ENCODE data around the gene NFIX. TPM values are rescaled to one million over a fixed set of nuclear protein-coding genes. Genes with fewer than 3 reads are reported as not detected.
"Not testable (repeated sequence)": the region's sequence is repeated elsewhere in the genome, so short reads cannot be mapped to it uniquely, and the experiment has no call there.

The NFIX gene
- total RNA-seq (2014; rRNA removed; shearing (Covaris generic)): 0.03 and 0.07 TPM in 2 replicates

- Histone ChIP-seq H3K27me3 (ENCODE audit: control insufficient read depth, insufficient read depth, low read length) (peaks cover 64% of the 10 kb centered on the region), H3K36me3 (replicated peaks; ENCODE audit: control insufficient read depth, insufficient read depth, low read length) (no peaks in the 10 kb centered on the region), H3K4me3 (ENCODE audit: insufficient read depth, low read depth, low read length) (peak within 1 kb of the TSS; percentile 27)
- DNase-seq: no peak
These were observed at the start of gene NFIX for GRCh38 chr19:12994701-12995595. NFIX (plus strand) TSS chr19:12995475; CDS start chr19:12995838, 363 bp downstream.

DNA sequence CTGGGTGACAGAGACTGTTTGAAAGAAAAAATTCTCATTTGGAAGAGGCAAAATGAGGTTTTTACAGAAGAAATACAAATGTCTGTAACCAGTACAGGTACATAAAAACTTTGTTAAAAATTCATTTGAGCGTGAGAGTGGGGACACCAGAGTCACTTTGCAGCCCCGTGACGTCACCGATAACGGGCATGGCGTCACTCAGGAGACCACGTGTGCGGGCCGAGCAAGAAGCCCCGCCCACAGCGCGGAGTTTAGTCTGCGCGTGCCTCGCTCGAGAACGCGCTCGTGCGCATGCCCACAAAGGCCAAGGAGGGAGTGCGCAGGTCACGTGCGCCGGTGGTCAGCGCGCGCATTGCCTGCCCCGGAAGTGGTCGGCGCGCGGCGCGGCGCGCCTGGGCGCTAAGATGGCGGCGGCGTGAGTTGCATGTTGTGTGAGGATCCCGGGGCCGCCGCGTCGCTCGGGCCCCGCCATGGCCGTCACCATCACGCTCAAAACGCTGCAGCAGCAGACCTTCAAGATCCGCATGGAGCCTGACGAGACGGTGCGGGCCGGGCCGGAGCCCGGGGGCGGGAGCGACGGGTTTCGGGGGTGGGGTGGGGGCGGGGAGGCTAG is 49.7 kb upstream of the NFIX start, which contains the start of gene RAD23A:
Gene RAD23A (plus strand): TSS at position 384 of the 613 bp plus-strand sequence. CDS start 87 bp downstream, at position 471.
- peak; percentile 98 for DNase-seq
- Histone ChIP-seq H3K36me3 (replicated peaks; ENCODE audit: control insufficient read depth, insufficient read depth, low read length) (peaks cover 46% of the 10 kb centered on the region), H3K27me3 (ENCODE audit: control insufficient read depth, insufficient read depth, low read length) (no peaks in the 10 kb centered on the region), H3K4me3 (ENCODE audit: insufficient read depth, low read depth, low read length) (peak within 1 kb of the TSS; percentile 64)

DNA sequence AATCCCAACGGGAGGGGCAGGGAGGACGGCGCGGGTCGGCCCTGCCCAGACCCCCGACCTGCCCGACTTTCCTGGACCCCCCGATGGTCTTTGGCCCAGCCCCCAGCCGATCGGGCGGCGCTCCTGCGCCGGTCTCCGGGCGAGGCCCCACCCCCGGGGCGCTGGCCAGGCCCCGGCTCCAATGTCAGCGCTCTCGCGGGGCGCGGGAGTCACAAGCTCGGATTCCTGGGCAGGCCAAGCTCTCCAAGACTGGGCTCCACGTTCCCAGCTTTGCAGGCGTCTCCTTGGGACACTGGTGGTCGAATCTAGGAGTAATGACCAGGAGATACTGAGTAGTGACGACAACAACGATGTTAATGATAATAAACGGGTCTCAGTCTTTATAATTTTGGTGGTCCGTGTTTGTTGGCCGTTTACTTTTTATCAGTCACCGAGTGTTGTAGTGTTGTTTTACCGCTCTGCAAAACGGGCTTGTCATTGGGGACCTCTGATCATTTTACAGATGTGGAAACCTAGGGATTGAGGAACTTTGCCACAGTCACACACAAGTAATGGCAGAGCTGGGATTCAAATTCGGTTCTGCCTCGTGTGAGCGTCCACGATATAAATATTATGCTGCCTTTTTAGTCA is 49.1 kb upstream of the NFIX start:
- DNase-seq: peak; percentile 99
- H3K4me3 ChIP-seq (ENCODE audit: insufficient read depth, low read depth, low read length): peak overlapping the region; percentile 64
- peaks cover 40% of the 10 kb centered on the region for H3K36me3 ChIP-seq (replicated peaks; ENCODE audit: control insufficient read depth, insufficient read depth, low read length)
- no peaks in the 10 kb centered on the region for H3K27me3 ChIP-seq (ENCODE audit: control insufficient read depth, insufficient read depth, low read length)

DNA sequence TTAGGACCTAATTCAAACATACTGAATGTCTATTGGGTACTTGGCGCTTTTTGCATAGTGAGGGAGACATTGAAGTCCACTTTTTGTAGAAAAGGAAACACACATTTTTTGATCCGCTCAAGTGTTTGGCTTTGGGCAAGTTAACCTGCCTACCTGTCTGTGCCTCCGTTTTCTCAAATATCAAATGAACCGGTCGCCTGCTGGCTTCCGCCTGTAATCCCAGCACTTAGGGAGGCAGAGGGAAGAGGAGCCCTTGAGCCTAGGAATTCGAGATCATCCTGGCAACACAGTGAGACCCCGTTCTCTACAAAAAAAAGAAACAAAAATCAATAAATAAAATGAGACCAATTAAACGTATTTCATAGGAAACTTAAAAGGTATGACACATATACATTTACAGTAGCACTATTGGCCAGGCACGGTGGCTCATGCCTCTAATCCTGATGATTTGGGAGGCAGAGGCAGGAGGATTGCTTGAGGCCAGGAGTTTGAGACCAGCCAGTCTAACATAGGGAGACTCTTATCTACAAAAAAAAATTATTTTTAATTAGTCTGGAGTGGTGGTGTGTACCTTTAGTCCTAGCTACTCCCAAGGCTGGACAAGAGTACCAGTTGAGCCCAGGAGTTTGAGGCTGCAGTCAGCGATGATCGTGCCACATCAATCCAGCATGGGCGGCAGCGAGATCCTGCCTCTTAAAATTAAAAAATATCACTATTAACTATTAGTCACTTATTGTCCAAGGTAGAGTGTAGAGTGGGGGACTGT is 48.4 kb upstream of the NFIX start:
- peaks cover 34% of the 10 kb centered on the region for H3K36me3 ChIP-seq (replicated peaks; ENCODE audit: control insufficient read depth, insufficient read depth, low read length)
- no peak for DNase-seq

GRCh38 chr19:12947702-12948611 is 47.3 kb upstream of the NFIX start:
- no peak for DNase-seq
- peaks cover 30% of the 10 kb centered on the region for H3K36me3 ChIP-seq (replicated peaks; ENCODE audit: control insufficient read depth, insufficient read depth, low read length)
- H3K4me3 ChIP-seq (ENCODE audit: insufficient read depth, low read depth, low read length): no peak overlapping the region

More for the DNA sequence above, 48.4 kb upstream of the NFIX start:
- Histone ChIP-seq H3K27me3 (ENCODE audit: control insufficient read depth, insufficient read depth, low read length) (no peaks in the 10 kb centered on the region), H3K4me3 (ENCODE audit: insufficient read depth, low read depth, low read length) (peak overlapping the region; percentile 64)

DNA sequence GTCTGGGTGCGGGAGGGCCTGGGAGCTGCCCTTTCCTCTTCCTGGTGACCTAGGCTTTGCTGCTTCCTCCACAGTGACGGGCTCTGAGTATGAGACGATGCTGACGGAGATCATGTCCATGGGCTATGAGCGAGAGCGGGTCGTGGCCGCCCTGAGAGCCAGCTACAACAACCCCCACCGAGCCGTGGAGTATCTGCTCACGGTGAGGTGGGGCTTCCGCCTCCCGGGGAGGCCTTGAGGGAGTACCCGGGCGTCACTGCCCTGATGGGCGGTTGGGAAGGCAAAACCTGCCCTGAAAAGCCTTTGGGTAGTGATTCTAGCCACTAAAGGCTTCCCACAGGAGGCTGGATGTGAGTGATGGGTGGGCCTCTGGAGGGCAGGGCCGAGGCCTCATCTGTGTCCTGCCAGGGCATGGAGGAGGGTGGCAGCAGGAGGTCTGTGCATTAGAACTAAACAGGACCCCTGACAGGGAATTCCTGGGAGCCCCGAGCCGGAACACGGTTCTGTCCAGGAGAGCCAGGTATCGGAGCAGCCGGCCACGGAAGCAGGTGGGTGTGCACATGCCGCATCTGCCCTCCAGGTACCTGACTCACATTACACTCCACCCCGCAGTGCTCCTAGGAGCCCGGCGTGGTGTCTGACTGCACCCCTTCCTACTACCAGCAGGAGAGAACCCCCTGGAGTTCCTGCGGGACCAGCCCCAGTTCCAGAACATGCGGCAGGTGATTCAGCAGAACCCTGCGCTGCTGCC is 46.5 kb upstream of the NFIX start:
- DNase-seq: no peak
- H3K4me3 ChIP-seq (ENCODE audit: insufficient read depth, low read depth, low read length): no peak overlapping the region
- H3K36me3 ChIP-seq (replicated peaks; ENCODE audit: control insufficient read depth, insufficient read depth, low read length): peaks cover 24% of the 10 kb centered on the region
- no peaks in the 10 kb centered on the region for H3K27me3 ChIP-seq (ENCODE audit: control insufficient read depth, insufficient read depth, low read length)

More at GRCh38 chr19:12947702-12948611, 47.3 kb upstream of the NFIX start:
- H3K27me3 ChIP-seq (ENCODE audit: control insufficient read depth, insufficient read depth, low read length): no peaks in the 10 kb centered on the region

DNA sequence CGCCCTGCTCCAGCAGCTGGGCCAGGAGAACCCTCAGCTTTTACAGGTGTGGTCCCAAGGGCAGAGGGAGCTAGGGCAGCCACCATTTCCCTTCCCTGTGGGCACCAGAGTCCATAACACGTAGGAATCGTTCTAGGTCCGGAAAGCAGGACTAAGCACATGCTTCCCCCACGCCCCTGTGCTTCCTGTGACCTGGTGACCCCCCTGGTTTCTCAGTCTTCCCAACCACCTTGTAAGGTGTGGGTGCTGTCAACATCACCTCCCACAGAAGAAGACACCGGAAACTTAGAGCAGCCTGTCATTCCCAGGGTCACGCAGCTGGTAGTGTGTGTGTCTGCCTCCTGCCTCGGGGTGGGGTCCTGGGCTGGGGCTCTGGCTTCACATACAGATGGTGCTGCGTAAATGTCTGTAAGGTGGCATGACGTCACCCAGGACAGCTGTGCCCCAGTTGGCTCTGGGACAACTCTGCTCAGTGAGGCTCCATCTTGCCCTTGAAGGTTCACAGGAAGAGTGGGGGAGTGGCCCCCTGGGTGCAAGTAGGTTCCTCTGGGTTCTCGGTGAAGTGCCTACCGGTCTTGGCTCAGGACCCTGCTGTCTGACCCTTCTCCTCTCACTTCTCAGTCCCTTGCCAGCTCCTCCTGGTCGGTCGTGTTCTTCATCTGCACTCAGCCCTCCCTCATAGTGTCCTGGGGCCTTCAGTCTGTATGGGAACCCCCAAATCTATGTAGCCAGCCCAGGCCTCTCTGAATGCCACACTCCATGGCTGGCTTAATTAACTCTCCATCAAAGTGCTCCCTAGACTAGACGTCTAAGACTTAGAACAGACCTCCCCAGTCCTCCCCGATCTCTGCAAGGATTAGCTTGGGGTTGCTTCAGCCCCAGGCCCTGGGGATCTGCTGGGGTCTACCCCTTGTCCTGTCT is 45.7 kb upstream of the NFIX start:
- no peak for DNase-seq
- Histone ChIP-seq H3K4me3 (ENCODE audit: insufficient read depth, low read depth, low read length) (no peak overlapping the region), H3K36me3 (replicated peaks; ENCODE audit: control insufficient read depth, insufficient read depth, low read length) (peaks cover 28% of the 10 kb centered on the region), H3K27me3 (ENCODE audit: control insufficient read depth, insufficient read depth, low read length) (no peaks in the 10 kb centered on the region)

DNA sequence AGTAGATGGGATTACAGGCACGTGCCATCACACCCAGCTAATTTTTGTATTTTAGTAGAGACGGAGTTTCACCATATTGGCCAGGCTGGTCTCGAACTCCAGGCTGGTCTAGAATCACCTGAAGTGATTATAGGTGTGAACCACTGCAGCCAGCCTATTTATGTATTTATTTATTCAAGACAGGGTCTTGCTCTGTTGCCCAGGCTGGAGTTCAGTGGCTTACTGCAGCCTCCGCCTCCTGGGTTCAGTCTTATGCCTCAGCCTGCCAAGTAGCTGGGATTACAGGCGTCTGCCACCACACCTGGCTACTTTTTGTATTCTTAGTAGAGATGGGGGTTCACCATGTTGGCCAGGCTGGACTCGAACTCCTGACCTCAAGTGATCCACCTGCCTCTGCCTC is 43.2 kb upstream of the NFIX start:
- H3K36me3 ChIP-seq (replicated peaks; ENCODE audit: control insufficient read depth, insufficient read depth, low read length): peaks cover 35% of the 10 kb centered on the region
- not testable (repeated sequence) for DNase-seq

GRCh38 chr19:12952488-12953137 is 42.7 kb upstream of the NFIX start:
- no peak for DNase-seq
- H3K27me3 ChIP-seq (ENCODE audit: control insufficient read depth, insufficient read depth, low read length): no peaks in the 10 kb centered on the region
- peaks cover 33% of the 10 kb centered on the region for H3K36me3 ChIP-seq (replicated peaks; ENCODE audit: control insufficient read depth, insufficient read depth, low read length)
- H3K4me3 ChIP-seq (ENCODE audit: insufficient read depth, low read depth, low read length): no peak overlapping the region

More for the DNA sequence above, 43.2 kb upstream of the NFIX start:
- not testable (repeated sequence) for H3K27me3 ChIP-seq (ENCODE audit: control insufficient read depth, insufficient read depth, low read length); H3K4me3 ChIP-seq (ENCODE audit: insufficient read depth, low read depth, low read length)

GRCh38 chr19:12953138-12953798 is 42.0 kb upstream of the NFIX start:
- Histone ChIP-seq H3K27me3 (ENCODE audit: control insufficient read depth, insufficient read depth, low read length) (no peaks in the 10 kb centered on the region), H3K4me3 (ENCODE audit: insufficient read depth, low read depth, low read length) (no peak overlapping the region), H3K36me3 (replicated peaks; ENCODE audit: control insufficient read depth, insufficient read depth, low read length) (peaks cover 28% of the 10 kb centered on the region)
- DNase-seq: no peak

Measured in H7 (cell line).